Measurements from ENCODE around the gene INA.

- no peak for TF ChIP-seq EP300 (IDR thresholded peaks at IDR 0.05)
- no peak for TF ChIP-seq POLR2A (IDR thresholded peaks at IDR 0.05; ENCODE audit: low read depth)
- no peak for TF ChIP-seq POLR2AphosphoS5 (IDR thresholded peaks at IDR 0.05)
- TF ChIP-seq CTCF (IDR thresholded peaks at IDR 0.05) = no peak
Observed at GRCh38 chr10:103273041-103273441, 3.9 kb upstream of the INA start.

Measured in esophagus muscularis mucosa (tissue), 4 donors.